Parathyroid adenoma (tissue), 2 donors: ENCODE results near the gene GGN.
A peak's percentile ranks its signal among the peaks of the same experiment; 100 is the strongest.
"Not testable (repeated sequence)": the region's sequence is repeated elsewhere in the genome, so short reads cannot be mapped to it uniquely, and the experiment has no call there.

ENCODE experiments used
- H2AFZ ChIP-seq: fragments of 300-600 bp; sonication (generic); one replicate; pipeline ENCODE4 v1.7.0; 2017; ENCODE audit warnings: antibody characterized with exemption, mild to moderate bottlenecking
- H3K27ac ChIP-seq: fragments of 300-600 bp; sonication (generic); one replicate; pipeline ENCODE4 v1.7.0; 2017
- H3K27me3 ChIP-seq: fragments of 300-600 bp; sonication (generic); one replicate; pipeline ENCODE4 v1.7.0; 2017; ENCODE audit warnings: low read length; ENCODE audit not compliant: control insufficient read depth, insufficient read depth
- H3K36me3 ChIP-seq: fragments of 300-600 bp; sonication (generic); one replicate; pipeline ENCODE4 v1.7.0; 2017; ENCODE audit warnings: low read length; ENCODE audit not compliant: control insufficient read depth, insufficient read depth
- H3K4me1 ChIP-seq: fragments of 300-600 bp; sonication (generic); one replicate; pipeline ENCODE4 v1.7.0; 2017; ENCODE audit warnings: control low read depth
- H3K4me2 ChIP-seq: fragments of 300-600 bp; sonication (generic); one replicate; pipeline ENCODE4 v1.7.0; 2017; ENCODE audit warnings: low read length
- H3K4me3 ChIP-seq: fragments of 300-600 bp; sonication (generic); one replicate; pipeline ENCODE4 v1.7.0; 2017; ENCODE audit warnings: low read depth, low read length
- H3K79me2 ChIP-seq: fragments of 300-600 bp; sonication (generic); one replicate; pipeline ENCODE4 v1.7.0; 2017; ENCODE audit warnings: control low read depth
- H3K9ac ChIP-seq: fragments of 300-600 bp; sonication (generic); one replicate; pipeline ENCODE4 v1.7.0; 2017; ENCODE audit warnings: mild to moderate bottlenecking
- H3K9me3 ChIP-seq: fragments of 300-600 bp; sonication (generic); one replicate; pipeline ENCODE4 v1.7.0; 2017; ENCODE audit warnings: low read length; ENCODE audit not compliant: control insufficient read depth
- CTCF ChIP-seq: fragments of 300-600 bp; sonication (generic); IDR thresholded peaks from one replicate; pipeline ENCODE4 v1.7.0; 2017; ENCODE audit warnings: antibody characterized with exemption, mild to moderate bottlenecking
- donor health status: primary hyperparathyroidism.

The GGN gene

DNA sequence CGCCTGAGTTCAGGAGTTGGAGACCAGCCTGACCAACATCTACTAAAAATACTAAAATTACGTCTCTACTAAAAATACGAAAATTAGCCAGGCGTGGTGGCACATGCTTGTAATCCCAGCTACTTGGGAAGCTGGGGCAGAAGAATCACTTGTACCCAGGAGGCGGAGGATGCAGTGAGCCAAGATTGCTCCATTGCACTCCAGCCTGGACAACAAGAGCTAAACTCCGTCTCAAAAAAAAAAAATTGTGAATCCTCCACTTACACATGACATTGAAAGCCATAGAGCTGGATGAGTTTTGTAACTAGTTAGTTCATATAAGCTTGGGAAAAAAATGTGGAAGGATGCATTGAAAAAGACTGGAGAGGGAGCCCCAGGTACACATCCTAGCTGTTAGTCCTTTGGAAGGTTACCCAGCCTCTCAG is 13.9 kb downstream of the GGN start:
- Histone ChIP-seq H3K4me3 (peak overlapping the region; percentile 87), H3K4me2 (peak overlapping the region; percentile 82), H3K27me3 (no peaks in the 10 kb centered on the region), H2AFZ (peak overlapping the region; percentile 93), H3K9me3 (no peaks in the 10 kb centered on the region), H3K9ac (no peak overlapping the region), H3K27ac (peak overlapping the region; percentile 91), H3K36me3 (no peaks in the 10 kb centered on the region), H3K4me1 (peaks cover 9% of the 10 kb centered on the region), H3K79me2 (peaks cover 33% of the 10 kb centered on the region)
- no peak for TF ChIP-seq CTCF

GRCh38 chr19:38371081-38371480 is 16.8 kb downstream of the GGN start:
- Histone ChIP-seq H3K9ac (no peak overlapping the region), H3K27me3 (no peaks in the 10 kb centered on the region), H3K36me3 (no peaks in the 10 kb centered on the region), H3K27ac (no peak overlapping the region), H3K9me3 (no peaks in the 10 kb centered on the region), H3K4me1 (peaks cover 7% of the 10 kb centered on the region), H3K79me2 (peaks cover 9% of the 10 kb centered on the region), H2AFZ (no peak overlapping the region), H3K4me2 (no peak overlapping the region), H3K4me3 (no peak overlapping the region)
- TF ChIP-seq CTCF = no peak

- H3K27me3 ChIP-seq = no peaks in the 10 kb centered on the region
- H3K9me3 ChIP-seq = no peaks in the 10 kb centered on the region
- H3K79me2 ChIP-seq = peaks cover 3% of the 10 kb centered on the region
- H3K4me2 ChIP-seq = no peak overlapping the region
- H3K4me1 ChIP-seq = peaks cover 3% of the 10 kb centered on the region
- H2AFZ ChIP-seq = no peak overlapping the region
- no peaks in the 10 kb centered on the region for H3K36me3 ChIP-seq
- H3K4me3 ChIP-seq = no peak overlapping the region
- H3K27ac ChIP-seq = no peak overlapping the region
- H3K9ac ChIP-seq = no peak overlapping the region
- no peak for TF ChIP-seq CTCF
These were observed 17.5 kb downstream of the GGN start for GRCh38 chr19:38370299-38370698.

GRCh38 chr19:38369584-38369983 is 18.2 kb downstream of the GGN start:
- no peak overlapping the region for H3K27ac ChIP-seq
- no peak overlapping the region for H2AFZ ChIP-seq
- no peak overlapping the region for H3K4me3 ChIP-seq
- no peak overlapping the region for H3K9ac ChIP-seq
- peaks cover 3% of the 10 kb centered on the region for H3K4me1 ChIP-seq
- no peaks in the 10 kb centered on the region for H3K9me3 ChIP-seq
- no peaks in the 10 kb centered on the region for H3K79me2 ChIP-seq
- no peak overlapping the region for H3K4me2 ChIP-seq
- H3K27me3 ChIP-seq = no peaks in the 10 kb centered on the region
- no peaks in the 10 kb centered on the region for H3K36me3 ChIP-seq
- TF ChIP-seq CTCF = no peak

DNA sequence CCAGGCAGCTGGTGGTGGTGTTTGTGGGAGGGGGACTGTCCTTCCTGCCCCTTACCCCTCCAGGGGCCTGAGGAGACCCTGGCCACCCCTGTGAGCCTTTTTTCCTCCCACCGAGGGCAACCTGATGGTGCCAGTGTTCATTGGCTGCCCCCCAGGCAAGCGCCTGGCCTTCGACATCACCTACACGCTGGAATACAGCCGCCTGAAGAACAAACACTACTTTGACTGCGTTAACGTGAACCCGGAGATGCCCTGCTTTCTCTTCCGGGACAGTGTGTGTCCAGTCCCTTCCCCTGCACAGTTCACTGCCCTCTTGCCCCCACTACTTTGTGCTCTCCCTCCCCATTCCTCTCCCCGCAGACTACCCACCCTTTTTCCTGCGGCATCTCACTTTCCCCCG is 20.8 kb downstream of the GGN start:
- Histone ChIP-seq H3K36me3 (no peaks in the 10 kb centered on the region), H3K9me3 (no peaks in the 10 kb centered on the region), H3K27ac (no peak overlapping the region), H3K4me2 (no peak overlapping the region), H3K4me3 (no peak overlapping the region), H3K4me1 (no peaks in the 10 kb centered on the region), H3K9ac (no peak overlapping the region), H3K79me2 (no peaks in the 10 kb centered on the region), H2AFZ (no peak overlapping the region), H3K27me3 (no peaks in the 10 kb centered on the region)
- no peak for TF ChIP-seq CTCF

DNA sequence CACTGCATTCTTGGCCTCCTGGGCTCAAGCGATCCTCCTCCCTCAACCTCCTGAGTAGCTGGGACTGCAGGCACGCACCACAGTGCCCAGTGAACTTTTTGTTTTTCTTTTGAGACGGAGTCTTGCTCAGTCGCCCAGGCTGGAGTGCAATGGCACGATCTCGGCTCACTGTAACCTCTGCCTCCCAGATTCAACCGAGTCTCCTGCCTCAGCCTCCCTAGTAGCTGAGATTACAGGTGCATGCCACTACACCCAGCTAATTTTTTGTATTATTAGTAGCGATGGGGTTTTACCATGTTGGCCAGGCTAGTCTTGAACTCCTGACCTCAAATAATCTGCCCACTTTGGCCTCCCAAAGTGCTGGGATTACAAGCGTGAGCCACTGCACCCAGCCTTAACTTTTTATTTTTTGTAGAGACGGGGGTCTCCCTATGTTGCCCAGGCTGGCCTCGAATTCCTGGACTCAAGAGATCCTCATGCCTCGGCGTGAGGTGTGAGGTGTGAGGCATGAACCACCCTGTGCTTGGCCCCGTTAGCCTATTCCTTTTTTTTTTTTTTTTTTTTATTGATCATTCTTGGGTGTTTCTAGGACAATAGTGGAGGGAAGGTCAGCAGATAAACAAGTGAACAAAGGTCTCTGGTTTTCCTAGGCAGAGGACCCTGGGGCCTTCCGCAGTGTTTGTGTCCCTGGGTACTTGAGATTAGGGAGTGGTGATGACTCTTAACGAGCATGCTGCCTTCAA is 24.7 kb downstream of the GGN start:
- H3K36me3 ChIP-seq, H3K9me3 ChIP-seq, H3K79me2 ChIP-seq, H3K27ac ChIP-seq, H3K27me3 ChIP-seq, H3K9ac ChIP-seq, H3K4me1 ChIP-seq: not testable (repeated sequence)
- Histone ChIP-seq H3K4me2 (peak overlapping the region; percentile 100), H3K4me3 (peak overlapping the region; percentile 78), H2AFZ (peak overlapping the region; percentile 97)
